Trophoblast cell (in vitro differentiated cells and primary cell): ENCODE data around the gene P2RX7.

Source experiments
- DNase-seq, 2 donors: peaks; one replicate each; pipeline ENCODE4 v3.0.0-alpha.2; 2016
- H2AFZ ChIP-seq: 2 replicates; pipeline ENCODE4 v1.6.1; 2013; ENCODE audit warnings: low read length, moderate library complexity, mild to moderate bottlenecking; ENCODE audit not compliant: insufficient read depth, poor library complexity
- H2AK5ac ChIP-seq: 2 replicates; pipeline ENCODE4 v1.6.1; 2013; ENCODE audit warnings: mild to moderate bottlenecking, low read length
- H2BK120ac ChIP-seq: 2 replicates; pipeline ENCODE4 v1.6.1; 2013; ENCODE audit warnings: low read length, mild to moderate bottlenecking, moderate library complexity; ENCODE audit not compliant: insufficient read depth, poor library complexity
- H2BK12ac ChIP-seq: 2 replicates; pipeline ENCODE4 v1.6.1; 2013; ENCODE audit warnings: mild to moderate bottlenecking, low read length, moderate library complexity
- H2BK5ac ChIP-seq: 2 replicates; pipeline ENCODE4 v1.6.1; 2013; ENCODE audit warnings: low read length, low read depth, moderate library complexity, mild to moderate bottlenecking; ENCODE audit not compliant: poor library complexity
- H3K14ac ChIP-seq: 2 replicates; pipeline ENCODE4 v1.6.1; 2013; ENCODE audit warnings: mild to moderate bottlenecking, low read length
- H3K18ac ChIP-seq: 2 replicates; pipeline ENCODE4 v1.6.1; 2013; ENCODE audit warnings: mild to moderate bottlenecking, low read length
- H3K23ac ChIP-seq: 2 replicates; pipeline ENCODE4 v1.6.1; 2013; ENCODE audit warnings: low read length
- H3K27ac ChIP-seq: 2 replicates; pipeline ENCODE4 v1.5.1; 2013; ENCODE audit warnings: low read depth, mild to moderate bottlenecking, inconsistent platforms, low read length, moderate library complexity
- H3K27me3 ChIP-seq: 2 replicates; pipeline ENCODE4 v1.6.1; 2013; ENCODE audit warnings: inconsistent platforms, mild to moderate bottlenecking, low read length, moderate library complexity; ENCODE audit not compliant: insufficient read depth
- H3K36me3 ChIP-seq, 2 experiments: 1 replicate in 1 of 2; 2 replicates in 1 of 2; pipeline ENCODE4 v1.6.1; 2013; ENCODE audit warnings: low read length in 2 of 2, mild to moderate bottlenecking in 2 of 2, moderate library complexity in 1 of 2; ENCODE audit not compliant: insufficient read depth in 2 of 2, control insufficient read depth in 1 of 2
- H3K4ac ChIP-seq: 2 replicates; pipeline ENCODE4 v1.6.1; 2013; ENCODE audit warnings: low read depth, mild to moderate bottlenecking, low read length, moderate library complexity
- H3K4me1 ChIP-seq, 2 experiments: 1 replicate in 1 of 2; 2 replicates in 1 of 2; pipeline ENCODE4 v1.6.1; 2013; ENCODE audit warnings: low read length in 2 of 2, mild to moderate bottlenecking in 2 of 2, moderate library complexity in 1 of 2; ENCODE audit not compliant: insufficient read depth in 2 of 2, control insufficient read depth in 1 of 2
- H3K4me2 ChIP-seq: 2 replicates; pipeline ENCODE4 v1.6.1; 2013; ENCODE audit warnings: inconsistent platforms, mild to moderate bottlenecking, low read length, moderate library complexity
- H3K4me3 ChIP-seq: 2 replicates; pipeline ENCODE4 v1.5.1; 2013; ENCODE audit warnings: mild to moderate bottlenecking, low read depth, low read length, inconsistent platforms
- H3K79me1 ChIP-seq: one replicate; pipeline ENCODE4 v1.6.1; 2013; ENCODE audit warnings: low read length
- H3K79me2 ChIP-seq: 2 replicates; pipeline ENCODE4 v1.6.1; 2013; ENCODE audit warnings: low read length, mild to moderate bottlenecking; ENCODE audit not compliant: control insufficient read depth, insufficient read depth, poor library complexity
- H3K9ac ChIP-seq: 2 replicates; pipeline ENCODE4 v1.6.1; 2013; ENCODE audit warnings: mild to moderate bottlenecking, low read length
- H3K9me3 ChIP-seq: 2 replicates; pipeline ENCODE4 v1.6.1; 2013; ENCODE audit warnings: low read depth, mild to moderate bottlenecking, control low read depth, inconsistent platforms, low read length; ENCODE audit not compliant: insufficient read depth
- H4K12ac ChIP-seq: 2 replicates; pipeline ENCODE4 v1.6.1; 2013; ENCODE audit warnings: low read depth, mild to moderate bottlenecking, low read length, moderate library complexity
- H4K8ac ChIP-seq: 2 replicates; pipeline ENCODE4 v1.6.1; 2013; ENCODE audit warnings: low read depth, mild to moderate bottlenecking, low read length, moderate library complexity
- H4K91ac ChIP-seq: one replicate; pipeline ENCODE4 v1.6.1; 2013; ENCODE audit warnings: low read depth, mild to moderate bottlenecking, low read length, moderate library complexity
- WGBS: extraction: QIAGEN DNeasy Blood & Tissue Kit; methylation state at CpG from one replicate; pipeline ENCODE4 v1.1.7; 2013; ENCODE audit warnings: missing lambda C conversion rate; ENCODE audit not compliant: insufficient read length, insufficient coverage; ENCODE audit errors: extremely low coverage; 5-methylcytosine and 5-hydroxymethylcytosine counted together

Gene P2RX7

DNA sequence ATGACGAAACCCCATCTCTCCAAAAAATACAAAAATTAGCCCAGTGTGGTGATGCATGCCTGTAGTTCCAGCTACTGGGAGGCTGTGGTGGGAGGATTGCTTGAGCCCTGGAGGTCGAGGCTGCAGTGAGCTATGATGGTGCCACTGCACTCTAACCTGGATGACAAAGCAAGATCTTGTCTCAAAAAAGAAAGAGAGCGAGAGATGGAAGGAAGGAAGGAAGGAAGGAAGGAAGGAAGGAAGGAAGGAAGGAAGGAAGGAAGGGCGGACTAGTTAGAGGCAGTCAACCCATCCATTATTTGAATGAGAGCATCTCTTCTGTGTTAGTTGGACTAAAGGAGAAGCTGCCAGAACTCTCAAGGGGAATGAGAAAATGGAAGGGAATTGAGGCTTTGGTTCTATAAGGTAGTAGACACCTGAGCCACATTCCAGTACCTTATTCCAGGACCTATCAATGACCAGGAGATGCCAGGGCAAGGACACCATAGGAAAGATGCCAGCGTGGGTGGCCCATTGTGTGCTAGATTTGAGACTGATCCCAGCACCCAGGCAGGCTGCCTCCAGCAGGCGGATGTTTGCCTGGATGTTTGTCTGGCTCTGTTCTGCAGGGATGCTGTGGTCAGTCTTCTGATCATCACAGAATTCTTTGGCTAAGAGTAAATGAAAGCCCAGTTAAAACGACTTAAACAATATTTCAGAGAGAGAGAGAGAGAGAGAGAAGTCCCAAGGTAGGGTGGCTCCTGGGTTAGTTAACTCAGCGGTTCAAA, 11.5 kb upstream of the P2RX7 start:
- no peaks in the 10 kb centered on the region for H3K79me1 ChIP-seq
- H3K27me3 ChIP-seq: no peaks in the 10 kb centered on the region
- no peak overlapping the region for H3K4me2 ChIP-seq
- peaks cover 3 to 6% of the 10 kb centered on the region in 2 experiments for H3K4me1 ChIP-seq
- H4K8ac ChIP-seq: no peak overlapping the region
- H3K14ac ChIP-seq: no peak overlapping the region
- no peaks in the 10 kb centered on the region for H3K79me2 ChIP-seq
- H4K91ac ChIP-seq: no peak overlapping the region
- H3K9ac ChIP-seq: no peak overlapping the region
- H4K12ac ChIP-seq: no peak overlapping the region
- H2AK5ac ChIP-seq: no peak overlapping the region
- H2AFZ ChIP-seq: no peak overlapping the region
- H3K18ac ChIP-seq: no peak overlapping the region
- no peak overlapping the region for H2BK120ac ChIP-seq
- H3K4ac ChIP-seq: no peak overlapping the region
- no peak overlapping the region for H3K4me3 ChIP-seq
- no CpG with 5 or more reads among the region's 8 CpGs for WGBS
- H2BK12ac ChIP-seq: no peak overlapping the region
- no peaks in the 10 kb centered on the region for H3K9me3 ChIP-seq
- no peak overlapping the region for H2BK5ac ChIP-seq
- no peak overlapping the region for H3K23ac ChIP-seq
- peak in 1 of 2 donors; percentile 51 for DNase-seq
- no peaks in the 10 kb centered on the region for H3K36me3 ChIP-seq
- H3K27ac ChIP-seq: no peak overlapping the region

DNA sequence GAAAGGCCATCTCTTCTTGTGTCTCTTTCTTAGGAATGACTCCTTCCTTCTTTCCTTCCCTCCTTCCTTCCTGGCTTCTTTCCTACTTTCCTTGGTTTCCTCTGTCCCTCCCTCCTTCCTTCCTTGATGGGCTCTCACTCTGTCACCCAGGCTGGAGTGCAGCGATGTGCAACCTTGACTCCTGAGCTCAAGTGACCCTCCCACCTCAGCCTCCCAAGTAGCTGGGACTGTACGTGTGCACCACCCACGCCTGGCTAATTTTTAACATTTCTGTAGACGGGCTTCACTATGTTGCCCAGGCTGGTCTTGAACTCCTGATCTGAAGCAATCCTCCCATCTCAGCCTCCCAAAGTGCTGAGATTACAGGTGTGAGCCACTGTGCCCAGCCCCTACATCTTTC, 10.9 kb upstream of the P2RX7 start:
- no peak overlapping the region for H3K23ac ChIP-seq
- no peaks in the 10 kb centered on the region for H3K36me3 ChIP-seq
- H3K4me3 ChIP-seq: no peak overlapping the region
- no peak overlapping the region for H2AFZ ChIP-seq
- no peak overlapping the region for H4K8ac ChIP-seq
- H3K27me3 ChIP-seq: no peaks in the 10 kb centered on the region
- H4K12ac ChIP-seq: no peak overlapping the region
- H3K14ac ChIP-seq: no peak overlapping the region
- no peak overlapping the region for H2BK12ac ChIP-seq
- H3K4me2 ChIP-seq: no peak overlapping the region
- H2BK120ac ChIP-seq: no peak overlapping the region
- no peak overlapping the region for H4K91ac ChIP-seq
- H3K9me3 ChIP-seq: no peaks in the 10 kb centered on the region
- WGBS: no CpG with 5 or more reads among the region's 4 CpGs
- H3K4me1 ChIP-seq: peaks cover 3 to 6% of the 10 kb centered on the region in 2 experiments
- H2AK5ac ChIP-seq: no peak overlapping the region
- no peak overlapping the region for H3K4ac ChIP-seq
- DNase-seq: no peak
- no peaks in the 10 kb centered on the region for H3K79me2 ChIP-seq
- H3K18ac ChIP-seq: no peak overlapping the region
- H2BK5ac ChIP-seq: no peak overlapping the region
- H3K9ac ChIP-seq: no peak overlapping the region
- no peak overlapping the region for H3K27ac ChIP-seq
- H3K79me1 ChIP-seq: no peaks in the 10 kb centered on the region

DNA sequence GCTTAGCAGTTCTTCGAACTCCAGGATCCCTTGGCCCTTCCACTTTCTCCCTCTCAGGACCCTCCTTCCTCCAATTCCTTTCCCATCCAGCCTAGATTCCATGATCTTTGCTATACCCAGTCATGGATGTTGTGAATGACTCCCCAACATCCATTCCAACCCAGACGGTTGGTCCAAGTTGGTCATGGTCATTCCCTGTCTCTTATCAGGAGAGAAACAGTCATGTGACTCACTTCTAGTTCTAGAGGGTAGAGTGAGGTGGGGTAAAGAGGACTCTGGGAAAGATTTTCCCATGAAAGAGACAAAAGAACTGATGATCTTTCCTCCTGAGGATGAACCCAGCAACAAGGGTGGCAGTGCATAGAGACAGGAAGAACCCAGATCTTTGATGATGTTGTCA, 9.2 kb upstream of the P2RX7 start:
- no peak overlapping the region for H2BK5ac ChIP-seq
- no peak overlapping the region for H2BK120ac ChIP-seq

DNA sequence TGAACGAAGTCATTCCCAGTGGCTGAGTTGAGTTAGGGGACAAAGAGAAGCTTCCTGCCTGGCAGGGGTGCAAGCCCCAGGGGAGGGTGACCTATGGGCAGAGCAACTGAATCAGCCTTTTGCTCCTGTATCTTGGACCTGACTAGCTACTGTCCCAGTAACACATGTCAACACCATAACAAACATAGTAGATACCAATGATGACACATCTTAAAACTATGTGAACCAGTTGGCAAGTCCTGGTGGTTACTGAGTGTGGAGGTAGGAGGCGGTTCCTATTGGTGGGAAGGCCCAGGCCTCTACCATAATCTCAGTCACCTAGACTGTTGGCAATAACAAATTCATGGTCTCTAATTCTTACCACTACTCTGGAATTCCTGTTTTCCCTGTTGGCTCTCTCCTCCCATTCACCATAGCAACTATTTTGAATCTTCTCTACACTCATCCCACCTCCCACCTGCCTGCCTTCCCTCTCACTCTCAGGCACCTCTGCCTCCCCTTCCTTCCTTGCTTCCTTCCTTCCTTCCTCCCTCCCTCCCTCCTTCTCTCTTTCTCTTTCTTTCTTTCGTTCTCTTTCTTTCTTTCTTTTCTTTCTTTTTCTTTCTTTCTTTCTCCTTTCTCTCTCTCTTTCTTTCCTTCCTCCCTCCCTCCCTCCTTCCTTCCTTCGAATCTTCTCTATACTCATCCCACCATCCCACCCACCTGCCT, 8.1 kb upstream of the P2RX7 start:
- no peak overlapping the region for H2BK12ac ChIP-seq

More for the DNA sequence above, 9.2 kb upstream of the P2RX7 start:
- Histone ChIP-seq H3K23ac (no peak overlapping the region), H4K8ac (no peak overlapping the region), H3K4me3 (no peak overlapping the region), H3K14ac (no peak overlapping the region), H3K79me2 (no peaks in the 10 kb centered on the region), H2BK12ac (no peak overlapping the region), H3K18ac (no peak overlapping the region), H3K4ac (no peak overlapping the region), H2AFZ (no peak overlapping the region), H4K91ac (no peak overlapping the region), H3K4me2 (no peak overlapping the region), H3K9ac (no peak overlapping the region), H3K27me3 (no peaks in the 10 kb centered on the region), H3K79me1 (no peaks in the 10 kb centered on the region), H3K4me1 (peaks cover 3 to 6% of the 10 kb centered on the region in 2 experiments), H3K27ac (no peak overlapping the region), H3K36me3 (no peaks in the 10 kb centered on the region), H4K12ac (no peak overlapping the region), H2AK5ac (no peak overlapping the region), H3K9me3 (no peaks in the 10 kb centered on the region)
- no peak for DNase-seq
- WGBS: no CpG with 5 or more reads among the region's 2 CpGs

More for the DNA sequence above, 8.1 kb upstream of the P2RX7 start:
- Histone ChIP-seq H4K8ac (no peak overlapping the region), H3K36me3 (no peaks in the 10 kb centered on the region), H2AFZ (no peak overlapping the region), H4K91ac (no peak overlapping the region), H2AK5ac (no peak overlapping the region), H3K4ac (no peak overlapping the region), H3K14ac (no peak overlapping the region), H3K23ac (no peak overlapping the region), H2BK120ac (no peak overlapping the region), H3K4me3 (no peak overlapping the region), H3K9me3 (no peaks in the 10 kb centered on the region), H3K27ac (no peak overlapping the region), H3K27me3 (no peaks in the 10 kb centered on the region), H3K9ac (no peak overlapping the region), H3K4me2 (no peak overlapping the region), H4K12ac (no peak overlapping the region), H3K18ac (no peak overlapping the region), H2BK5ac (no peak overlapping the region), H3K79me1 (no peaks in the 10 kb centered on the region), H3K79me2 (no peaks in the 10 kb centered on the region), H3K4me1 (peaks cover 3 to 6% of the 10 kb centered on the region in 2 experiments)
- DNase-seq: peak; percentile 81 to 98
- WGBS: 100% methylated on average over 1 of the region's 4 CpGs
